PC-9 (cell line): ENCODE measurements around the gene TMEM128.

Experiments used
- EZH2 ChIP-seq: fragments of 200-600 bp; sonication (generic); IDR thresholded peaks from 2 replicates; pipeline ENCODE4 v1.8.0; 2017; ENCODE audit warnings: antibody characterized with exemption, low read depth
- TF ChIP-seq, protein P1 (sequence below): fragments of 200-600 bp; sonication (generic); conservative IDR thresholded peaks from 2 replicates; pipeline ENCODE4 v1.6.1; 2017; ENCODE audit warnings: mixed run types, antibody characterized with exemption, mild to moderate bottlenecking, moderate library complexity

DNA sequence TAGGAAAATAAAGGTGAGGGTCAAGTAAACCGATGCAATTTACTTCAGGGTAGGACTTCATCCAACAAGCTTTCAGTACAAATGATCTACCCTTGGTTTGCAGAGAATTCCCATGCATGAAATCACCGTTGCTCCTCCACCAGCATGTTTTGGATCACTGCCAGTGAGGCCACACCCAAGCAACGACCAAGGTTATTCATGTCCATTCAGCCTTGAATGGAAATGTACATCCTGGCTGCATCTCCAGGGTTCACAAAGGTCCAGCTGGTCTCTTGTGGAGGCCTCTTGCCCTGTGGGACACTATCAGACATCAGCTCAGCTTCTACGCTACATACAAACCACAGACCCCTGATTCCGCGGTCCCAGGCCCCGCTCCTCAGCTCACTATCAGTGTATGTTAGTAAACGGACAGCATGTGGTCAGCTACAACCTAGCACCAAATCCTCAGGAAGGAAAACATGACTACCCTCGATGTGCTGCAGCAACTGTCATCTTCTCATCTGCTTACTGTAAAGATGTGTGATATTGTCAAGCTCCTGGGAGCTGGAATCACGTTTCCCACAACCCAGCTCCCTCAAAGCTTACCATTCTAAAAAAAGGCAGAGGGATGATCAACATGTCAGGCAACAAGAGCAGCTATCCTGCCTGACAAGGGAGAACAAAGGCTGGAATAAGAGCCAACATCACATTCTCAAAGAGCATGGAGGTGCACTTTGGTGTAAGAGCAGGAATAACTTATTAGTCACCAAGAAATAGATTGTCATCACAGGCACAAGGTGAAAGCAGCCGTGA lies 37.0 kb upstream of the TMEM128 start:
- TF ChIP-seq, protein P1, sequence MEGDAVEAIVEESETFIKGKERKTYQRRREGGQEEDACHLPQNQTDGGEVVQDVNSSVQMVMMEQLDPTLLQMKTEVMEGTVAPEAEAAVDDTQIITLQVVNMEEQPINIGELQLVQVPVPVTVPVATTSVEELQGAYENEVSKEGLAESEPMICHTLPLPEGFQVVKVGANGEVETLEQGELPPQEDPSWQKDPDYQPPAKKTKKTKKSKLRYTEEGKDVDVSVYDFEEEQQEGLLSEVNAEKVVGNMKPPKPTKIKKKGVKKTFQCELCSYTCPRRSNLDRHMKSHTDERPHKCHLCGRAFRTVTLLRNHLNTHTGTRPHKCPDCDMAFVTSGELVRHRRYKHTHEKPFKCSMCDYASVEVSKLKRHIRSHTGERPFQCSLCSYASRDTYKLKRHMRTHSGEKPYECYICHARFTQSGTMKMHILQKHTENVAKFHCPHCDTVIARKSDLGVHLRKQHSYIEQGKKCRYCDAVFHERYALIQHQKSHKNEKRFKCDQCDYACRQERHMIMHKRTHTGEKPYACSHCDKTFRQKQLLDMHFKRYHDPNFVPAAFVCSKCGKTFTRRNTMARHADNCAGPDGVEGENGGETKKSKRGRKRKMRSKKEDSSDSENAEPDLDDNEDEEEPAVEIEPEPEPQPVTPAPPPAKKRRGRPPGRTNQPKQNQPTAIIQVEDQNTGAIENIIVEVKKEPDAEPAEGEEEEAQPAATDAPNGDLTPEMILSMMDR = no peak
- no peak for TF ChIP-seq EZH2
